ENCODE data around the gene CDCP2. TPM values are rescaled to one million over a fixed set of nuclear protein-coding genes. Genes with fewer than 3 reads are reported as not detected.

Gene CDCP2
- total RNA-seq, result not detected

DNA sequence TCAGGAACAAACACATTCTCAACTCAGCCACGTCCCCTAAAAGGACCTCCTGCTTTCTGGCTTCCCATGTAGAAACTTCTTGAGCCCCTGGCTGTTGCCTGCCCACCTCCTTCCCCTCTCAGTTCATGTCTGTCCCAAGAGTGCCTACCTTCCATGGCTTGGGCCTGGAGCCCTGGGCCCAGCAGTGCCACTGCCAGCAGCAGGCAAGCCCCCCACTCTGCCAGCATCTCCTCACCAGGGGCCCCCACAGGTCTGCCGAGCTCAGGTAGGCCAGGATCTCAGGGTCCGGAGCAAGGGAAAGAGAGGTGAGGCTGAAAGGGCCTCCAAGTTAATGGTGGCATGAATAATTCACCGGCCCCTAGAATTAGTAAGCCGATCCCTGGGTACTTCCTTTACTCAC lies at the start of gene CDCP2:
Gene CDCP2, minus strand, starts transcription at position 305 of the 400 bp plus-strand sequence. Its CDS starts 78 bp downstream, at position 227.
- H3K27ac ChIP-seq (ENCODE audit: low read depth, low read length), result peak within 1 kb of the TSS; percentile 56
- H3K9me3 ChIP-seq (ENCODE audit: control insufficient read depth in 3 of 3, low read length in 3 of 3), result no peaks in the 10 kb centered on the region
- H3K9ac ChIP-seq (ENCODE audit: low read depth in 1 of 3, low read length in 3 of 3), result peak within 1 kb of the TSS in 2 of 3 donors; percentile 23 to 57
- H3K27me3 ChIP-seq (ENCODE audit: control insufficient read depth in 3 of 3, insufficient read depth in 3 of 3, low read length in 3 of 3), result no peaks in the 10 kb centered on the region
- peak within 1 kb of the TSS in 2 of 3 donors; percentile 3 to 52 for H3K4me3 ChIP-seq (ENCODE audit: low read length in 3 of 3)
- H3K4me1 ChIP-seq (ENCODE audit: control insufficient read depth in 3 of 3, insufficient read depth in 3 of 3, low read length in 3 of 3), result peaks cover 15 to 18% (median 16%) of the 10 kb centered on the region in 3 donors
- no peaks in the 10 kb centered on the region for H3K36me3 ChIP-seq (ENCODE audit: control insufficient read depth in 3 of 3, insufficient read depth in 3 of 3, low read length in 3 of 3)

DNA sequence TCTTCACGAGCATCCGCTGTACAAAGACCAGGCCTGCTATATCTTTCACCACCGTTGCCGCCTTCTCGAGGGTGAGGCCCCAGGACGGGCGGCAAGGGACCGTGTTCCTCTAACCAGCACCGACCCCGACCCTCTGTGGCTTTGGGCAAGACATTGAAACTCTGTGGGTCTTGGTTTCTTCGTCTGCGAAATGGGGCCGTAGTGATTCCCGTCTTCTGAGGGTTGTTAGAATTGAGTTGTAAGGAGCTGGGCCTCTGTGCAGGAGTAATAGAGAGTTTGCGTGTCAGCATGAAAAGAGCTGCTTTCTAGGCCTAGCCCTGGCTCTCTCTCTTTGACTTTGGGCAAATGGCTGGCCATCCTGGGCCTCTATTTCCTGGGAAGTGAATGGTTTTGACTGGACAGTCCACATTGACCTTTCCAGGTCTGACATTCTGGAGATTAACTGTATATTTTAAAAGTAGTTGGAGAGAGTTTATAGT lies 47.8 kb upstream of the CDCP2 start:
- Histone ChIP-seq H3K36me3 (ENCODE audit: control insufficient read depth in 3 of 3, insufficient read depth in 3 of 3, low read length in 3 of 3) (peaks cover 12 to 20% (median 17%) of the 10 kb centered on the region in 3 donors), H3K4me3 (ENCODE audit: low read length in 3 of 3) (peak overlapping the region; percentile 89 to 99 (median 98)), H3K9me3 (ENCODE audit: control insufficient read depth in 3 of 3, low read length in 3 of 3) (no peaks in the 10 kb centered on the region), H3K4me1 (ENCODE audit: control insufficient read depth in 3 of 3, insufficient read depth in 3 of 3, low read length in 3 of 3) (peaks cover 18 to 26% (median 21%) of the 10 kb centered on the region in 3 donors), H3K9ac (ENCODE audit: low read depth in 1 of 3, low read length in 3 of 3) (peak overlapping the region; percentile 89 to 97 (median 94)), H3K27ac (ENCODE audit: low read depth, low read length) (peak overlapping the region; percentile 76), H3K27me3 (ENCODE audit: control insufficient read depth in 3 of 3, insufficient read depth in 3 of 3, low read length in 3 of 3) (no peaks in the 10 kb centered on the region)

DNA sequence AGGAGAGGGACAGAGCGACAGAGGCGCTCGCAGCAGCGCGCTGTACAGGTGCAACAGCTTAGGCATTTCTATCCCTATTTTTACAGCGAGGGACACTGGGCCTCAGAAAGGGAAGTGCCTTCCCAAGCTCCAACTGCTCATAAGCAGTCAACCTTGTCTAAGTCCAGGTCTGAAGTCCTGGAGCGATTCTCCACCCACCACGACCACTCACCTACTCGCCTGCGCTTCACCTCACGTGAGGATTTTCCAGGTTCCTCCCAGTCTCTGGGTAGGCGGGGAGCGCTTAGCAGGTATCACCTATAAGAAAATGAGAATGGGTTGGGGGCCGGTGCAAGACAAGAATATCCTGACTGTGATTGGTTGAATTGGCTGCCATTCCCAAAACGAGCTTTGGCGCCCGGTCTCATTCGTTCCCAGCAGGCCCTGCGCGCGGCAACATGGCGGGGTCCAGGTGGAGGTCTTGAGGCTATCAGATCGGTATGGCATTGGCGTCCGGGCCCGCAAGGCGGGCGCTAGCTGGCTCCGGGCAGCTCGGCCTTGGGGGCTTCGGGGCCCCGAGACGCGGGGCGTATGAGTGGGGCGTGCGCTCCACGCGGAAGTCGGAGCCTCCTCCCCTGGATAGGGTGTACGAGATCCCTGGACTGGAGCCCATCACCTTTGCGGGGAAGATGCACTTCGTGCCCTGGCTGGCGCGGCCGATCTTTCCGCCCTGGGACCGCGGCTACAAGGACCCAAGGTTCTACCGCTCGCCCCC lies 47.1 kb upstream of the CDCP2 start, which contains the start of the genes CYB5RL and MRPL37:
Gene CYB5RL, minus strand, starts transcription at position 266 of the 754 bp plus-strand sequence. CDS start 4,414 bp downstream, outside the sequence.
Gene MRPL37, plus strand, starts transcription at position 403 of the 754 bp plus-strand sequence. Its CDS starts 77 bp downstream, at position 480.
- Histone ChIP-seq H3K9me3 (ENCODE audit: control insufficient read depth in 3 of 3, low read length in 3 of 3) (no peaks in the 10 kb centered on the region), H3K27ac (ENCODE audit: low read depth, low read length) (peak within 1 kb of the TSS; percentile 76), H3K4me3 (ENCODE audit: low read length in 3 of 3) (peak within 1 kb of the TSS; percentile 89 to 99 (median 98)), H3K36me3 (ENCODE audit: control insufficient read depth in 3 of 3, insufficient read depth in 3 of 3, low read length in 3 of 3) (peaks cover 12 to 21% (median 17%) of the 10 kb centered on the region in 3 donors), H3K27me3 (ENCODE audit: control insufficient read depth in 3 of 3, insufficient read depth in 3 of 3, low read length in 3 of 3) (no peaks in the 10 kb centered on the region), H3K4me1 (ENCODE audit: control insufficient read depth in 3 of 3, insufficient read depth in 3 of 3, low read length in 3 of 3) (peaks cover 18 to 26% (median 21%) of the 10 kb centered on the region in 3 donors), H3K9ac (ENCODE audit: low read depth in 1 of 3, low read length in 3 of 3) (peak within 1 kb of the TSS; percentile 89 to 97 (median 94))

DNA sequence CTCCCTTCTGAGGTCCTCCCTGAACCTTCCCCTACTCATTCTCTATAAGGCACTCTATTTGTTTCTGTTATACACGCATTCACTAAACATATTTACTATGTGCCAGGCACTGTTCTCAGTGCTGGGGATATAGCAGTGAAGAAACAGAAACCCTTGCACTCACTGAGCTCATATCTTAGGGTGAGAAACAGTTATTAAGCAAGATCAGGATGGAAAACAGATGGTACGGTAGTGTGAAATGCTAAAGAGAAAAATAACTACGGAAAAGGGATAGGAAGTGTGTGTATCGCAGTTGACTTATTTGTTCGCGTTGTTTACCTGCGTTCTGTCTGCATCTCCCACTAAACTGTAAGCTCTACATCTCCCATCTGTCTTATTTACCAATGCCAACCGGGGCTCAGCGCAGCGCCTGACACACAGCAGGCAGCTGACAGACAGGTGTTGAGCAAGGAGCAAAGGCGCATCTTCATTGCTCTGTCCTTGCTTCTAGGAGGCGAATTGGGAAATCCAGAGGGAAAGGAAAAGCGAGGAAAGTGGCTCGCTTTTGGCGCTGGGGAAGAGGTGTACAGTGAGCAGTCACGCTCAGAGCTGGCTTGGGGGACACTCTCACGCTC lies 46.5 kb upstream of the CDCP2 start:
- Histone ChIP-seq H3K27me3 (ENCODE audit: control insufficient read depth in 3 of 3, insufficient read depth in 3 of 3, low read length in 3 of 3) (no peaks in the 10 kb centered on the region), H3K9ac (ENCODE audit: low read depth in 1 of 3, low read length in 3 of 3) (peak overlapping the region; percentile 74 to 97 (median 94)), H3K9me3 (ENCODE audit: control insufficient read depth in 3 of 3, low read length in 3 of 3) (no peaks in the 10 kb centered on the region), H3K36me3 (ENCODE audit: control insufficient read depth in 3 of 3, insufficient read depth in 3 of 3, low read length in 3 of 3) (peaks cover 14 to 20% (median 17%) of the 10 kb centered on the region in 3 donors), H3K4me1 (ENCODE audit: control insufficient read depth in 3 of 3, insufficient read depth in 3 of 3, low read length in 3 of 3) (peaks cover 18 to 26% (median 21%) of the 10 kb centered on the region in 3 donors), H3K4me3 (ENCODE audit: low read length in 3 of 3) (peak overlapping the region; percentile 89 to 99 (median 98)), H3K27ac (ENCODE audit: low read depth, low read length) (peak overlapping the region; percentile 76)

DNA sequence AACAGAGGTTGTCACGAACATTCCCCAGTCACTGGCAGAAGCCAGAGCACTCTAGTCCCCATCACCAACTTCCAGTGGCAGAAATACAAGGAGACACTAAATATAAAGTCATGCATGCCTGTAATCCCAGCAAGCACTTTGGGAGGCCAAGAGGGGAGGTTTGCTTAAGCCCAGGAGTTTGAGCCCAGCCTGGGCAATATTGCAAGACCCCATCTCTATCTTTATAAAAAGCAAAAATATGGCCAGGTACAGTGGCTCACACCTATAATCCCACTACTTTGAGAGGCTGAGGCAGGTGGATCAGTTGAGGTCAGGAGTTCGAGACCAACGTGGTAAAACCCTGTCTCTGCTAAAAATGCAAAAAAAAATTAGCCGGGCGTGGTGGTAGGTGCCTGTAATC lies 40.7 kb upstream of the CDCP2 start:
- H3K4me1 ChIP-seq (ENCODE audit: control insufficient read depth in 3 of 3, insufficient read depth in 3 of 3, low read length in 3 of 3), result no peaks in the 10 kb centered on the region
- no peaks in the 10 kb centered on the region for H3K9me3 ChIP-seq (ENCODE audit: control insufficient read depth in 3 of 3, low read length in 3 of 3)
- no peaks in the 10 kb centered on the region for H3K27me3 ChIP-seq (ENCODE audit: control insufficient read depth in 3 of 3, insufficient read depth in 3 of 3, low read length in 3 of 3)
- peaks cover 34 to 41% (median 40%) of the 10 kb centered on the region in 3 donors for H3K36me3 ChIP-seq (ENCODE audit: control insufficient read depth in 3 of 3, insufficient read depth in 3 of 3, low read length in 3 of 3)
- no peak overlapping the region for H3K9ac ChIP-seq (ENCODE audit: low read depth in 1 of 3, low read length in 3 of 3)
- H3K27ac ChIP-seq (ENCODE audit: low read depth, low read length), result no peak overlapping the region
- no peak overlapping the region for H3K4me3 ChIP-seq (ENCODE audit: low read length in 3 of 3)

DNA sequence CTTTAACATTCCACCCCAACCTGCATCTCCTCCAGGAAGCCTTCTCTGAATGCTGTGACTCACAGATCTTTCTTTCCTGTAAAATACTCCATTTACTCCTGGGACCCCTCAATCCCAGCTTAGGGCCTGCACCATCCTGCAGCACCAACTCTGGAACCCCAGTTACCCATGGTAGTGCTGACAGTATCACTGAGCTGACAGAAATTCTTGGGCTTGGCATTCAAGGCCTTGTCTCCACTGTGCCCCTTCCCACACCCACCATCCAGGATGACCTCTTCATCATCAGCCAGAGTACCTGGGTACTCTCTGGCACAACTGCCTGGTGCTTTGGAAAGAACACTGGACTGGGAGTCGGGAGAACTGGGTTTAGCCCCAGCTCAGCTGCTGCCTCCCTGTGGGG lies 38.7 kb upstream of the CDCP2 start:
- Histone ChIP-seq H3K27me3 (ENCODE audit: control insufficient read depth in 3 of 3, insufficient read depth in 3 of 3, low read length in 3 of 3) (no peaks in the 10 kb centered on the region), H3K27ac (ENCODE audit: low read depth, low read length) (no peak overlapping the region), H3K9me3 (ENCODE audit: control insufficient read depth in 3 of 3, low read length in 3 of 3) (no peaks in the 10 kb centered on the region), H3K4me3 (ENCODE audit: low read length in 3 of 3) (no peak overlapping the region), H3K4me1 (ENCODE audit: control insufficient read depth in 3 of 3, insufficient read depth in 3 of 3, low read length in 3 of 3) (no peaks in the 10 kb centered on the region), H3K36me3 (ENCODE audit: control insufficient read depth in 3 of 3, insufficient read depth in 3 of 3, low read length in 3 of 3) (peaks cover 39 to 53% (median 44%) of the 10 kb centered on the region in 3 donors), H3K9ac (ENCODE audit: low read depth in 1 of 3, low read length in 3 of 3) (no peak overlapping the region)

DNA sequence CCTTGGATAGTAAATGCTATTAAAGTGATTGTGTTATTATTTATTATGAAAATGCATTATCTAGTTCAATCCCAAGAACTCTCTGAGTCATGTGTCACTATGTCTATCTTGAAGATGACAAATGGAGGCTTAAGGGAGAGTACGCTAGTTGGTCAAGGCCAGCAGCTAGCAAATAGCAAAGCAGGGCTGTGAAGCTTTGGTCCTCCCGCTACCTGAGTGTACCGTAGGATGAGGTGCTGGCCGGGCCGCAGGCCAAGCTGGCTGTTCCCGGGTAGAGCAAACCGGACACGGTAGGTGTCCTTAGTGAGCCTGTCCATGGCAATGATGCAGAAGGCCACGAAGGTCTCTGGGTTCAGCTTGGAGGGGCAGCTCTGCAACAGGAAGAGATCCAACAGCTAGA lies 37.7 kb upstream of the CDCP2 start:
- peaks cover 36 to 52% (median 45%) of the 10 kb centered on the region in 3 donors for H3K36me3 ChIP-seq (ENCODE audit: control insufficient read depth in 3 of 3, insufficient read depth in 3 of 3, low read length in 3 of 3)
- no peak overlapping the region for H3K9ac ChIP-seq (ENCODE audit: low read depth in 1 of 3, low read length in 3 of 3)
- no peaks in the 10 kb centered on the region for H3K4me1 ChIP-seq (ENCODE audit: control insufficient read depth in 3 of 3, insufficient read depth in 3 of 3, low read length in 3 of 3)
- no peak overlapping the region for H3K4me3 ChIP-seq (ENCODE audit: low read length in 3 of 3)
- no peak overlapping the region for H3K27ac ChIP-seq (ENCODE audit: low read depth, low read length)
- H3K27me3 ChIP-seq (ENCODE audit: control insufficient read depth in 3 of 3, insufficient read depth in 3 of 3, low read length in 3 of 3), result no peaks in the 10 kb centered on the region
- H3K9me3 ChIP-seq (ENCODE audit: control insufficient read depth in 3 of 3, low read length in 3 of 3), result no peaks in the 10 kb centered on the region

DNA sequence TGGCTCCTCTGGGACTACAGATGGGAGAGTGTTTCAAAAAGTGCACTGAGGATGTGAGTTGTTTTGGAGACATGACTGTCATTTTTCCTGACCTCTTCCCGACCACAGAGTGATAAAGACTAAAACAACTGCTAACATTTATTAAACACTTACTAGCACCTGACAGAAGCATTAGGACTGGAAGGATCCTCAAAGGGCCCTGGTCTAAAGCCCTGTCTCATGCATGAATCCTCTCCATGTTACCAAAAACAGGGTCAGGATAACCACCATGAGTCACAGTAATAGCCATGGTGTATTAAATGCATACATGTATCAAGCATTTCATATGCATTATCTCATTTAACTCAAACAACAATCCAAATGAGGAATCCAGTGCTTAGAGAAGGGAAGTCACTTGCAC lies 35.5 kb upstream of the CDCP2 start:
- no peak overlapping the region for H3K27ac ChIP-seq (ENCODE audit: low read depth, low read length)
- H3K27me3 ChIP-seq (ENCODE audit: control insufficient read depth in 3 of 3, insufficient read depth in 3 of 3, low read length in 3 of 3), result no peaks in the 10 kb centered on the region
- H3K4me1 ChIP-seq (ENCODE audit: control insufficient read depth in 3 of 3, insufficient read depth in 3 of 3, low read length in 3 of 3), result no peaks in the 10 kb centered on the region
- H3K9me3 ChIP-seq (ENCODE audit: control insufficient read depth in 3 of 3, low read length in 3 of 3), result no peaks in the 10 kb centered on the region
- peaks cover 29 to 37% (median 32%) of the 10 kb centered on the region in 3 donors for H3K36me3 ChIP-seq (ENCODE audit: control insufficient read depth in 3 of 3, insufficient read depth in 3 of 3, low read length in 3 of 3)
- no peak overlapping the region for H3K4me3 ChIP-seq (ENCODE audit: low read length in 3 of 3)
- no peak overlapping the region for H3K9ac ChIP-seq (ENCODE audit: low read depth in 1 of 3, low read length in 3 of 3)

DNA sequence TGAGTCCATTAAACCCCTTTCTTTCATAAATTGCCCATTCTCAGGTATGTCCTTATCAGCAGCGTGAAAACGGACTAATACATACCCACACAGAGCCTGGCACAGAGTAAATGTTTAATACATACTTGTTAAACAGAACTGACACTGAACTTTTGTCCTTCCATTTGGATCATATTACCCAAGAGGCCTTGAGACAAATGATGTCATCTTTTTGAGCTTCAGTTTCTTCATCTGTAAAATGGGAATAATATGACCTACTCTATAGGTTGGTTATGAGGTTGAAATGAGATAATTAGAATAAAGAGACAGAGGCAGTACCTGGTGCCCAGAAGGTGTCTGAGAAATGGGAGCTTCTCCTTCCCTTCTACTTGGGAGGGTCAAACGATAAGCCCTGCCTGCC lies 33.3 kb upstream of the CDCP2 start:
- Histone ChIP-seq H3K27ac (ENCODE audit: low read depth, low read length) (no peak overlapping the region), H3K9ac (ENCODE audit: low read depth in 1 of 3, low read length in 3 of 3) (no peak overlapping the region), H3K4me3 (ENCODE audit: low read length in 3 of 3) (no peak overlapping the region), H3K9me3 (ENCODE audit: control insufficient read depth in 3 of 3, low read length in 3 of 3) (no peaks in the 10 kb centered on the region), H3K36me3 (ENCODE audit: control insufficient read depth in 3 of 3, insufficient read depth in 3 of 3, low read length in 3 of 3) (peaks cover 28 to 35% (median 29%) of the 10 kb centered on the region in 3 donors), H3K27me3 (ENCODE audit: control insufficient read depth in 3 of 3, insufficient read depth in 3 of 3, low read length in 3 of 3) (no peaks in the 10 kb centered on the region), H3K4me1 (ENCODE audit: control insufficient read depth in 3 of 3, insufficient read depth in 3 of 3, low read length in 3 of 3) (no peaks in the 10 kb centered on the region)
